Keratinocyte (primary cell): Measurements from ENCODE around the gene DLG2.

ENCODE experiments used
- EZH2 ChIP-seq: IDR thresholded peaks from one replicate; pipeline ENCODE4 v1.6.1; 2012; ENCODE audit warnings: inconsistent platforms, mild to moderate bottlenecking, low read length, moderate library complexity
- TF ChIP-seq, protein P1 (sequence below), 3 experiments: IDR thresholded peaks in 1 of 3; conservative IDR thresholded peaks in 1 of 3; optimal IDR thresholded peaks in 1 of 3; 2 replicates in 2 of 3; 3 replicates in 1 of 3; pipeline versions ENCODE3 to v1.5.1; 2011; ENCODE audit warnings: low read length in 3 of 3, mild to moderate bottlenecking in 3 of 3, moderate library complexity in 2 of 3, control low read depth in 1 of 3, inconsistent platforms in 1 of 3; ENCODE audit not compliant: insufficient read depth in 2 of 3; ENCODE audit errors: extremely low read depth in 1 of 3

DNA sequence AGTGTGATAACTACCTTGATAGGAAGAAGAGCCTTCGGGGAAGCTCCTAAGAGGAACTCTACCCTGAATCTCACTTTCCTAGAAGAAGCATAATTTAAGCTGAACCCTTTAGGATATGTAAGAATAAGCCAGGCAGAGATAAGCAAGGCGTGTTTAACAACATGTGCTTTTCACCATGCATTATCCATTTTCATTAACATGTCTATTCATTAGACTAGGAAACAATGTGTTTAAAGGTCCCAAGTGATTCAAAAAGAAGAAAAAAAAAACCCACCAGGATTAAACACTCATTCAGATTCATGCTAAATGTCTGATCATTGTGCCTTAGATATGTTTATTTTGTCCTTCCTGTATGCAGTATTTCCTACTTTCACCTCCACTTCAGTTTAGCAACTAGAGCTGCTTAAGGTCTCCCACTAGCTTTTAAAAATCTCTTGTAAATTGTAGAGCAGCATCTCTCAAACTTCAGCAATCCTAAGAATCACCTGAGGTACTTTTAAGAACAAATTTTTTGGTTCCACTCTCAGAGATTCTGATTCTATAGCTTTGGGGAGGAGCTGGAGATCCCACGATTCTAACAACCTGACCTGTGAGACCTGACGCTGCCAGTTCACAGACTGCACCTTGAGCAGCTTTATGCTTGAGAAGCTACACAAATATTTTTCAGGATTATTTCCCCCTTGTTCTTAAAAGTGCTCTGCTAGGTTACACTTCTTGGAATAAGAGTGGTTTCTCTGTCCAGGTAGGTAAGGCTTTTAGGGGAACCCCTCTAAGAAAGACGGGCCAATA is 1385.6 kb downstream of the DLG2 start:
- TF ChIP-seq, protein P1, sequence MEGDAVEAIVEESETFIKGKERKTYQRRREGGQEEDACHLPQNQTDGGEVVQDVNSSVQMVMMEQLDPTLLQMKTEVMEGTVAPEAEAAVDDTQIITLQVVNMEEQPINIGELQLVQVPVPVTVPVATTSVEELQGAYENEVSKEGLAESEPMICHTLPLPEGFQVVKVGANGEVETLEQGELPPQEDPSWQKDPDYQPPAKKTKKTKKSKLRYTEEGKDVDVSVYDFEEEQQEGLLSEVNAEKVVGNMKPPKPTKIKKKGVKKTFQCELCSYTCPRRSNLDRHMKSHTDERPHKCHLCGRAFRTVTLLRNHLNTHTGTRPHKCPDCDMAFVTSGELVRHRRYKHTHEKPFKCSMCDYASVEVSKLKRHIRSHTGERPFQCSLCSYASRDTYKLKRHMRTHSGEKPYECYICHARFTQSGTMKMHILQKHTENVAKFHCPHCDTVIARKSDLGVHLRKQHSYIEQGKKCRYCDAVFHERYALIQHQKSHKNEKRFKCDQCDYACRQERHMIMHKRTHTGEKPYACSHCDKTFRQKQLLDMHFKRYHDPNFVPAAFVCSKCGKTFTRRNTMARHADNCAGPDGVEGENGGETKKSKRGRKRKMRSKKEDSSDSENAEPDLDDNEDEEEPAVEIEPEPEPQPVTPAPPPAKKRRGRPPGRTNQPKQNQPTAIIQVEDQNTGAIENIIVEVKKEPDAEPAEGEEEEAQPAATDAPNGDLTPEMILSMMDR (optimal IDR thresholded peaks at IDR 0.05 in 1 of 3, IDR thresholded peaks at IDR 0.05 in 1 of 3, conservative IDR thresholded peaks at IDR 0.05 in 1 of 3; ENCODE audit: extremely low read depth in 1 of 3, insufficient read depth in 2 of 3, low read length in 3 of 3): no peak
- TF ChIP-seq EZH2: no peak
